GM21447 (cell line): ENCODE results near the gene ZNF688.

Experiments used
- ATAC-seq: cut with Tn5 transposase; IDR thresholded peaks from one replicate; pipeline ENCODE4 v1.9.1; 2021; ENCODE audit not compliant: unreplicated experiment

ZNF688 gene

DNA sequence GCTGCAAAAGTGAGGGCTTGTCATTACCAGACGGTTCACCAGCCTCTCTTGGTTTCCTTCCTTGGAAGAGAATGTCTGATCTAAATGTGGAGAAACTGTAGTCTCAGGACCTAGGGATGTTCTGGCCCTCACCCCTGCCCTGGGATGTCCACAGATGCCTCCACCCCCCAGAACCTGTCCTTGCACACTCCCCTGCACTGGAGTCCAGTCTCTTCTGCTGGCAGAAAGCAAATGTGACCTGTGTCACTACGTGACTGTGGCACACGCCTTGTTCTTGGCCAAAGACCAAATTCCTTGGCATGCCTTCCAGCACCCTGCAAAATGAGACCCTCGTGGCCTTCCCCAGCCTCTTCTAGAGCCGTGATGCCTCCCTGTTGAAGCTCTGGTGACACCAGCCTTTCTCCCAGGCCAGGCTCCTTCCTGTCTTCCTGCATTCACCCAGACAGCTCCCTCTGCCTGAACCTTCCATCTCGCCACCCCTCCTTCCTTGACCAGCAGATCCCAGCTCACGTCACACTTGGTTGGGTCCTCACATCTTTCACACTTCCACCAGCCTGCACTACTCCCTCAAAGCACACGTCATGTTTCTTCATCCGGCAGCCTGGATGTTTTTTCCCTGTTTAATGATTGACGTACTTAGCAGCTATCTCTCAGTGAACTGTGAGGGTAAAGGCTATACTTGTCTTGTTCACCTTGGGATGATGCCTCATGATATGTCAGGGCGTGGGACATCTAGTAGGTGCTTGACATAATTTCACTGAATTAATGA, 49.5 kb downstream of the ZNF688 start:
- ATAC-seq = no peak

DNA sequence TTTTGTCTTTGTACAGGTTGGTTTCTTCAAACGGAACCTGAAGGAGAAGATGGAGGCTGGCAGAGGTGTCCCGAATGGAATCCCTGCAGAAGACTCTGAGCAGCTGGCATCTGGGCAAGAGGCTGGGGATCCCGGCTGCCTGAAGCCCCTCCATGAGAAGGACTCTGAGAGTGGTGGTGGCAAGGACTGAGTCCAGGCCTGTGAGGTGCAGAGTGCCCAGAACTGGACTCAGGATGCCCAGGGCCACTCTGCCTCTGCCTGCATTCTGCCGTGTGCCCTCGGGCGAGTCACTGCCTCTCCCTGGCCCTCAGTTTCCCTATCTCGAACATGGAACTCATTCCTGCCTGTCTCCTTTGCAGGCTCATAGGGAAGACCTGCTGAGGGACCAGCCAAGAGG, 50.0 kb downstream of the ZNF688 start:
- no peak for ATAC-seq
